ENCODE data around the gene CDC20B.

CDC20B gene, protein sequence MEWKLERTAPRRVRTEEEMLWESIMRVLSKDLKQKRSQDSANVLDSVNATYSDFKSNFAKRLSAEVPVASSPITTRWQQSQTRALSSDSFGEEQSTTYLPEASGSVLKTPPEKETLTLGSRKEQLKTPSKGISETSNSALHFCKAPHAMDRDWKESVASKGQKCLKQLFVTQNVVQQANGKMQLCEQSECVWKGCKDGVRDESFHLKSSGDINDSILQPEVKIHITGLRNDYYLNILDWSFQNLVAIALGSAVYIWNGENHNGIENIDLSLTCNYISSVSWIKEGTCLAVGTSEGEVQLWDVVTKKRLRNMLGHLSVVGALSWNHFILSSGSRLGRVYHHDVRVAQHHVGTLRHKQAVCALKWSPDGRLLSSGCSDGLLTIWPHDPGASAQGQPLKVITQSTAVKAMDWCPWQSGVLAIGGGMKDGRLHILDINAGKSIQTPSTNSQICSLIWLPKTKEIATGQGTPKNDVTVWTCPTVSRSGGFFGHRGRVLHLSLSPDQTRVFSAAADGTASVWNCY

DNA sequence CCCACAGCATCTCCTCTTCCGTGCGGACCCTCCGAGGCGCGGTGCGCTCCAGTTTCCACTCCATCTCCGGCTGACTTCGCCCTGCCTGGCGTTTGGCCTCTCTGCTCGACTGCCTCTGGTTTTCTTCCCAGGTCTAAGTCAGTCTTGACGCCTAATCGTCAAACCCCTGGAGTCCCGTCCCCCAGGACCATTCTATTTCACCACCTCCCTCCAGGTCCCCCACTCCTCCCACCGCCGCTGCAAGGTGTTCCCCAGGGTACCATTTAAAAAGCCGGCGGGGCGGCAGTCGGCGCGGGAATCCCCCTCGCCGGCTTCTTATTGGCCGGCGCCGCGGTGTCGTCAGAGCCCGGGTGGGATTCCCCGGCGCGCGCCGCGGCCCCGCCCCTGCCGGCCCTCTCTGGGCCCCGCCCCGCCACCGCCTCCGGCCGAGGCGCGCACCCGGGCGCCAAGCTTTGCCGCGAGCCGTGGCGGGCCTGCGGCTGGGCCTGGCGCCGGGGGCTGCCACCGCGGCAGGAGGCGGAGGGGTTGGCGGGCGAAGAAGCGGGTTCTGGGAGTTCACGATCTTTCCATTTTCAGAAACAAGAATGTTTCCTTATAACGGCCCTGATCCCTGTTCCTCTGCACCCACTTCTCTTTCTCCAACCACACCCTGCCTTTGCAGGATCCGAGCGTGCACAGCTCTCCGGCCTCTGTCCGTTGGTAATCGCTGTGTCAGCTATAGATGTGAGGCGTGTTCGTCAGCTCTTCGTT lies at the start of gene CDC20B:
Gene CDC20B (minus strand): TSS at position 241 of the 750 bp plus-strand sequence. CDS start 177 bp downstream, at position 64.
- peak; percentile 76 for DNase-seq

DNA sequence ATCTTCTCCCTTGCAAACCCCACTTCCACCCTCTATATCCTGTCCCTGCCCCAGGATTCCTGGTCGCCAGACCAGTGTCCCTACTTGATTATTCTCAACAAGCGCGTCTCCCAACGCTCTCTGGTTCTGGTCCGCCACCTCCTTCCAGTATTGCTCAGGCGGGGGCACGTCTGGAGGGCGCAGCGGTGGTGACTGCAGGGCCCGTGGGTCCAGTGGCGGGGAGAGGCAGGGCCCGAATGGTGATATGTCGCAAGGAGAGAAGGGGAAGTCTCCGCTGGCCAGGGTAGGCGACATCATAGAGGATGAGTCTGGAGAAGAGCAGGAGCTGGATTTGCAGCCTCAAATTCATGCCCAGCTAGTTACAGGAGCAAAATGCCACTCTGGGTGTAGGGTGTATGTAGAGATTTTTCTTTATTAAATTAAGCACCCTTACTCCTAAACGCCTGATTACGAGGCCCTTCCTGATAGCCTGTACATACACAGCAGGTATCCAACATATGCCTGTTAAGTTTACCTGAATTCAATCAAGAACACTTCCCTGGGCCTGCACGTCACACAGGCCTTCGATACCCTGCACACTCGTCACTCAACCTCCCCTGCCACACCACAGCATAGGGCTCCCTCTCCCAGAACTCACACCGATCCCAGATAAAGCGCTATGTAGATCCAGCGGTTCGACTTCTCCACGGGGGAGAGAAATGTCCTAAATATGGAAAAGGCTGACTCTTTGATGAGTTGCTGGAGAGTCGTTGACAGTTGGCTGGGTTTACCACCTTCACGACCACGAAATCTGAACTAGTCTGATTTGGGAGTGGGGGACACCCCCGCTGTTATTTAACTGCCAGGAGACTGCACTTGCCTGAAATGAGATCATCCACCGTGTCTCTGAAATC lies 49.4 kb upstream of the CDC20B start:
- DNase-seq = no peak

DNA sequence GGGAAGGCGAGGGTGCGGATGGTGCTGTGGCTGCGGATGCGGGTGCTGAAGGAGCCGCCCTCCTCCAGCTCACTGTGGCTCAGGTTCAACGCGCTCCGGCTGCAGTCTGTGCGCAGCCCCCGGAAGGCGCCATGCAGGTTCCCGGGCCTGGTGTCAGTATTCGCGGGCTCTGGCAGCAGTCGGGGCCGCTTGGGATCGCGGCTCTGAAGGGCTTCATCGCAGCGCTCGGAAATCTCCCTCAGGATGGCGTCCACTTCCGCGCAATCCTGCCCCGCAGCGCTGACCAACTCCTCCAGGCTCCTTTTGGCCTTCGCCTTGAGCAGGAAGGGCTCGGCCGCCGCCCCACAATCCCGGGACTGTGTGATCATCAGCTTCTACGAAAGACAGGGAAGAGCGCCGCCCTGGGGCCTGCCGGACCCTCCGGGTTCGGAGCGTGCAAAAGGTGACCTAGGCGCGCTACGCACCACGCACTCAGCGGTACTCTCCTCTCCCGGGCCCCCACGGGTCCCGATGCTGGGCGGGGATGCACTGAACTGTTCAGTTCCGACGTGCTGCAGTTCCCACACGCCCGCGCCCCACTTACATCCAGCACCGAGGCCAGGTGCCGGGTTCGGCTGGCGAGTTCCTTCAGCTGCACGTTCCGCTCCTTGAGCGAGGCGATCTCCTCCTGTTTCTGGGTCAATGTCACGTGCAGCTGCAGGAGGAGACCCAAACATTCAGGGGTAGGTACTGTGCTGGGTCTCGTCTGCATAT lies 47.6 kb upstream of the CDC20B start:
- DNase-seq = peak; percentile 17

DNA sequence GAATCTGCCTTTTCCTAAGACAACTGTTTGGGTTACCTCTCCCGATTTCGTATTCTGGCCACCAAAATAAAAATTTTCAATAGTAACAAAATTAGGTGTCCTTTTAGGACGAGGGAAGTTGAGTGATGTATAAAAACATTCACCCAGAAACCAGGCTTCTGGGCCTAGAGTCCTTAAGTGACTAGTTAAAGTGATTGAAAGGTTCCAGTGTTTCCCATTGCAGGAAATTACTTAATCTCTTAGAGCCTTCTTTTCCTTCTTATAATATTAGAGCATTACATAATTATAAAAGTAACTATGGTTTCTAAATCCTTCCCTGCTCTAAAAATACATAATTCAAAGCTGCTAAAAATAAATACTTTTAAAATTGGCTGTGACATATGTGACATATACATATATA lies 46.8 kb upstream of the CDC20B start:
- DNase-seq = no peak

DNA sequence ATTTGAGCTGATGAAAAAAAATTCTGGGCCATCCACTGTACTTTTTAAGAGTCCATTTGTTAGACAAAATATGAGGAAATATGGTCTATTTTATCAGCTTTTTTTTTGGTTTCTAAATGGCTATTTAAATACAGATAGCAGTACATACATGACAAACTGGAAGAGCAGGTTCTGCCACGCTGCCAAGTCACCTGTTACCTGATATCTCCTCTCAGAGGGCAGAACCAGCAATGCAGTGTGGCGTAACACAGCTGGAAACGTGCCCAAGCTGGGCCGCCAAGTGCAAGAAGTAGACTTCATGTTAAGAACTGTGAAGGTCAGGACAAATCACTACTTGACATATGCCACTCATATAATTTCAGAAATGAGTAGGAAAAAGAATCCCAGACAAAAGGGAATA lies 46.0 kb upstream of the CDC20B start:
- no peak for DNase-seq

DNA sequence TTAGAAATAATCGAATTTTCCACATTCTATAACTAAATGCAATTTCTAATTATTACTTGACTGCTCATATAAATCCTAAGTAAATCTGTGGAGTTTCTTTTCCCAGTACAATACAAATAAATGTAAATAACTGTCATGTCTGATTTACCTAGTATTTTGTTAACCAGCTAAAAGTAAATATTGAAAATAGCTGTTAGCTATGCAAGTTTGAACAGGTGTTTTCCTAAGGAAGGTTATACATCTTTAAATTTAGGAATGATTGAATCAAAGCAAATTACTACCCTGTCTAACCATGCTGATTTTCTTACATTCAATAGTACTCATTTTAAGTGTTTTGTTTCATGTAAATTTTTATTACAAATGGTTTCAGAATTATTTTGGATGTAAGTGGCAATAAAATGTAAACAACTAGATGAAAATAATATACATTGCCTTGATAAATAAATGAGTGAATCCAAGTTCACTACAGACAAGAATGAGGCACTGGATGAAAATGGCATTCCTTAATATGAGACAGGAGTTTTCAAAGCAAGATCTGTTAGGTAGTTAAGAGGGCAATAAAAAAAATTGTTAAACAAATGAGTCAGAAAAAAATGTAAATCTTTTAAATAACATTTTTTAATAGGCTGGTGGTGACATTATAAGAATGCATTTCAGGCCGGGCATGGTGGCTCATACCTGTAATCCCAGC lies 38.4 kb upstream of the CDC20B start:
- DNase-seq = no peak

DNA sequence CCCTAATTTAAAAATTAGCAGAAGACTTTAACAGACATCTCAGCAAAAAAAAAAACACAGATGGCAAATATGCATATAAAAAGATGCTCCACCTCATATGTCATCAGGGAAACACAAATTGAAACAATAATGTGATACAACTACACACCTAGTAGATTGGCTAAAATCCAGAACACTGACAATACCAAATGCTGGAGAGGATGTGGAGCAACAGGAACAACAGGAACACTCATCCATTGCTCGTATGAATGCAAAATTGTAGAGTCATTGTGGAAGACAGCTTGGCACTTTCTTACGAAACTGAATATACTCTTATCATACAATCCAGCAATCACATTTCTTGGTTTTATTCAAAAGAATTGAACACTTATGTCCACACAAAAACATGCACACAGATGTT lies 32.0 kb upstream of the CDC20B start:
- no peak for DNase-seq

DNA sequence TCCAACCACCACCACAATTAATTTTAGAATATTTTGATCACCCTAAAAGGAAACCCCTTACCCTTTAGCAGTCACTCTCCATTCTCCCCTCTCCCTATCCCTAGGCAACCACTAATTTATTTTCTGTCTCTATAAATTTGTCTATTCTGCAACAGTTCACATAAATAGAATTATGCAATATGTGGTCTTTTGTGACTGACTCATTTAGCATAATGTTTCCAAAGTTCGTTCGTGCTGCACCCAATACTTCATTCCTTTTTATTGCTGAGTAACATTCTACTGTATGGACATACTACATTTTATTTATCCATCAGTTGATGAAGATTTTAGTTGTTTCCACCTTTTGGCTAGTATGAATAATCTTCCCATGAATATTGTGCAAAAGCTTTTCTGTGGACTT lies 18.2 kb upstream of the CDC20B start:
- DNase-seq = no peak

DNA sequence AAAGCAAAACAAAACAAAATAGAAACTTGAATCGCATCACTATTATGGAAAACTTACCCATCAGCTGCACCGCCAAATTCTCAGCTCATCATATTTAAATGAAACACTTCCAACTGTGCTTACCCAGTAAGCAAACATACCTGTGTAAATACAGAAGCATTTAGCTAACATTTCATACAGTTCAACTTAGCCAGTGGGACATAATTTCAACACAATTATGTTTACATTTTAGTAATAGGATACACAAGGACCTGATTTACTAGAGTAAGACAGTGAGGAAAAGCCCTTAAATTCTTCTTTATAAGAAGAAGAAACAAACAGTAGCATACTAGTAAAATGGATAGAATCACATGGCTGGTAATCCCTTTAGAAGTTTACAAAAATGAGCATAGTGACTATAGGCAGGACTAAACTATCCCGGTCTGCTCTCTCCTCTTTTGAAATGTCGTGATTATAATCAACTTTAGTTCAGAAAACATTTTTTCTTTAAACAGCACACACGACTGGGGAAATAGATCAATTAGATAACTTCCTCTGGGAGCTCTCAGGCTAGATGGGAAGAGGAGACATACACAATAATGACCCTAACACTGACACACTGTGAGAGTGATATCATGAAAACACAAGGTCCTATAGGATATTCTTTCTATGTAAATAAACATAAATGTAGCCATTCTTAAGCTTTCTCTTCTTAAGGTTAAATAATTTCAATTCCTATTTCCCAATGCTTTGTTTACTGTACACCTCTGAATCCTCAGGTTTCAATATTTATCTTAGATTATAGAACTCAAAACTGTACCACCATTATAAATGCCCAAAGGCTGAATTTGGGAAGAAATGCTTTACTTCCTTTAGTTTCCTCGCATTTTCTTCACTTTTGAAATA lies 15.9 kb upstream of the CDC20B start:
- DNase-seq = no peak

DNA sequence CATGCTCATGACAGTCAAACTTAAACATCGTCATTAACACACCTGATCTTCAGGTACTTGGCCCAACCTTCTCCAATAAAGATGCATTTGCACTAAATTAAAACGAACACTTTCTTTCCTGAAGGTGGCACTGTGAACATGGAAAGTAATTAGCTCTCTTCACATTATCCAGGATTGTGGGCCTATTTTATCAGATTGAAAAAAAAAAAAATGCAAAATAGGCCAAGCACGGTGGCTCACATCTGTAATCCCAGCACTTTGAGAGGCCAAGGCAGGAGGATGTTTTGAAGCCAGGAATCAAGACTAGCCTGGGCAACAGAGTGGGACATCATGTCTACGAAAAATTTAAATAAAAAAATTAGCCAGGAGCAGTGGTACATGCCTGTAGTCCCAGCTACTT lies 14.4 kb upstream of the CDC20B start:
- no peak for DNase-seq

DNA sequence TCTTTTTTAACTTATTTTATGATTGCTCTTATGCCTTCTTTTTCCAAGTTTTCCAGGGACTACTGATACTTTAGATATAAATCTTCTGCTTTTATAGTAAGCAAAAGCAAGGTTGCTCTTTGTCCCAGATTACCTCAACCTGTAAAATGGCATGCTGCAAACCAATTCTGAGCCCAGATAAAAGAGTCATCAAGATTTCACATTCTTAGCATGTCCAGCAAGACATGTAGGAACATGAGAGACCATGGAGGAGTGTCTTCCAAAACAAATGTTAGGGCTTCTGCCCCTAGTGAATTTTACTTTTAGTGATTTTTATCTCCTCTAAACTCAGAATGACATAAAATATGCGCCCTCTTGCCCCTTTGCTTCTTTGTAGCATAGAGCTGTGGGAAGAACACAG lies 7.0 kb upstream of the CDC20B start:
- DNase-seq = no peak

DNA sequence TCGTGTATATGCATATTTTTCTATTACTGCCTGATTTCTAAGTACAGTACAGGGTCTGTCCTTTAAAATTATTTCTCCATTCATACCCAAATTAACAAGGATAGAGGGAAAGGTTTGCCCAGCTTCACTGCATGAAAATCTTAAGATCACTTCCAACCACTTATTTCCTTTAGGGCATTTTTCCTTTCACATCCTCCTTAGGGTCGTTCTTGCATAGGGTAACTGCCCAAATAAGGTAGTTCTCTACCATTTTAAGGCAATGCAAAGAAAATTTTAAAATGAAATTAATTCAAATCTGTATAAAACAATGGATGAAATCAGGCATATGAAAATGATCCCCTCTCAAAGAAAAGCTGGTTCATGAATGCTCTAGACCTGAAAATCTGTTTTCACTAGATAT lies 4.1 kb upstream of the CDC20B start:
- DNase-seq = no peak

DNA sequence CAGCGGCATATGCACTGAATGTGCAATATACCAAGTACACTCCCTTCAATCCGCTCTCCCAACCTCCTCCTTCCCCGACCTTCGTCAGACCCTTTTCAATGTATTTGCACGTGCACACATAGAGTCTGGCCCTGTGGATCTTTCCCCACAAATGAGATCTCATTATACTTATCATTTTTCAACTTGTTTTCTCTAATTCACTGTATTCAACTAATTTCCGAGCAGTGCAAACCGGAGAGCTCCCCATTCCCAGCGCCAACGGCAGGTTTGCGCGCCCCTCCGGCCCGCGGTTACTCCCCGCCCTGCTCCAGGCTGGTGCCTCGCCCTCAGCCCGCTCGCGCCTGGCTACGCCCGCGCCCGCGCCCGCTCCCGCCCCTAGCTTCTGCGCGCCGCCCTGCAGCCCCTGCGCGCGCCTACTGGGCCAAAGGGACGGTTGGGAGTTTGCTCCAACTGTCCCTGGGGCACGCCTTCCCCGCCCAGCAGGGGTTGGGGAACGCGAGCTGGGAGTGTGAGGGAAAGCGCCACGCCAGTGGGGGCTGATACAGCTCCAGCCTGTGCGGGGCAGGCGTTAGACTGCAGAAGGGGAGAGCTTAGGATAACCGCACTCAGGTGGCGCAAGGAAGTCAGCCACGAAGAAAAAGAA lies 3.3 kb upstream of the CDC20B start:
- peak; percentile 10 for DNase-seq

DNA sequence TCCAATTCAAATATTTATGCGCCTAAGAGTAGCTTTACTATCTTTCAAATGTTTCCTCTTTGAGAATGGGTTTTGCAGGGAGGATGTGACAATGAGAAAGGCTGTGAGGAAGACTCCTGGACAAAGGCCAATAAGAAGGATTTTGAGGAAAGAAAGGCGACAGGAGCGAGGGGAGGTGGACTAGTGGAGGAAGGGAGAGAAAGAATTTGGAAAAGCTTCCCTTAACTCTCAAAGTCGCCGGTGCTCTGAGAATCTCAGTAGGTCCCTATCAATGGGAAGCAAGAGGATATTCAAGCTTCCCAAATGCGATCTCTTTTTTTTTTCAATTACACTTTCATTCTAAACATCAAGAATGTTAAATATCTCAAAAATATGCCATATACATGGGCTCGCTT lies 2.8 kb upstream of the CDC20B start:
- DNase-seq = no peak

DNA sequence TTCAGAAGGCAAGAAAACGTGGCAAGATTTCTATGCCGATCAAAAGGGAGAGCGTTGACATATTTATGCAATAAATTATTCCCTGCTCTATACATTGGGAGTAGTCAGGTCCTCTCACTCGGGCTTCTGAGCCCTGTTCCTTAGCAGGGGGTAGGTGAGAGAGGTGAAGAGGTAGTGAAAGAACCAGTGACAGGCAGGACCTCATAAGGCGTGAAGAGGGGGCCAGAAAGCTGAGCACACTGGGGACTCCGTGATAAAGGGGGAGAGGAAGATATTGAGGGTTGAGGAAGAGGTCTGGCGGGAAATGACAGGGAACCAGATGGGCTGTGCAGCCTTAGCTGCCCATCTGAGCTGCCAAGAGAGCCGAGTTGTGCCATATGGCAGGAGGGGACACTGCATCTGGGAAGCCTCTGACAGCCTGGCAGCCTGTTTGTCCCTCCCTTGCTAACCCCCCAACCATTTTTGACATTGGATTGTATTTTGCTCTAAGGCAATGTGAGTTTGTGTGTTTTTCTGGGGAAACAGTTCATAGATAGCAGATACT lies 782 bp upstream of the CDC20B start:
- DNase-seq = peak; percentile 5

DNA sequence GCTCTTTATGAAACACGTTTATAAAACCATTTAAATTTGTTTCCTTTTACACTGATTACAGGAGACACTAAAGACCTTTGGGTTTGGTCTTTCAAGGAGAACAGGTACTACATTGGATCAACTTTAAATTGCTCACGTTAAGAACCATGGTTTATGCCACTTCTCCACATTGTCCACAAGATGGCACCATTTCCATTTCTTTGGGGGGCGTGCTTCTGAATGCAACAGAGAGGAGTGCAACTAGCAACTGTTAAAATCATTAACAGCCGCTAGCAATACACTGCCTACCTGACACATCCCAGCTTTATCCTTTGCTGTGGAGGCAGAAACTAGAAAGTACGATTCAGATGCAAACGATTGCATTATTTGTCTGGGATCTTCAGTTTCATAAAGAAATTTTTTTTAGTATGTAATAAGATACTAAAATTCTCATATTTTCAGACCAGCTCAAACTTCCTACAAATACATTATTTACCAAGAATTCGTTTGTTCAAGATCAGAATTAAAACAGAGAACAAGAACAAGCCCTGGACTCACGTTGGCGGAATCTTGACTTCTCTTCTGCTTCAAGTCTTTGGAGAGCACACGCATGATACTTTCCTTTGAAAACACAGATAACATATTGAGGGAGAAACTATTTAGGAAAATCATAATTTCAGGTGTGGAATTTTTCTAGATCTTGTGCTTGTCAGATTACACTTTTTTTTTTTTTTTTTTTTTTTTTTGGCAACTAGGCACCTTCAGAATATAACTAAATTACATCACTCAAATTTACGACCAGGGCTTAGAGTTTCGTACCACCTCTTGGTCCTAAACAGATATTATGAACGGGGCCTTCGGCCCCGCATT lies 702 bp downstream of the CDC20B start:
- DNase-seq = peak; percentile 63

DNA sequence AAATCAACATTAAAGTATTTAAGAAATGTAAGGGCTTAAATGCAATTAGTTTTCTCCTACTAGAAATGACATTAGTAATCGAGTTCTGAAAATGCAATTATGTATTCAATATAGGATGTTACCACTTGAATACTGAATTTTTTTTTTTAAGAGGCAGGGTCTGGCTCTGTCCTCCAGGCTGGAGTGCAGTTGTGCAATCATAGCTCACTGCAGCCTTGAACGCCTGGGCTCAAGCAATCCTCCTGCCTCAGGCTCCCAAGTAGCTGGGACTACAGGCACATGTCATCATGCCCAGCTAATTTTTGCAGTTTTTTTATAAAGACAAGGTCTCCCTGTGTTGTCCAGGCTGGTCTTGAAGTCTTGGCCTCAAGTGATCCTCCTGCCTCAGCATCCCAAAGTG lies 1.5 kb downstream of the CDC20B start:
- no peak for DNase-seq

DNA sequence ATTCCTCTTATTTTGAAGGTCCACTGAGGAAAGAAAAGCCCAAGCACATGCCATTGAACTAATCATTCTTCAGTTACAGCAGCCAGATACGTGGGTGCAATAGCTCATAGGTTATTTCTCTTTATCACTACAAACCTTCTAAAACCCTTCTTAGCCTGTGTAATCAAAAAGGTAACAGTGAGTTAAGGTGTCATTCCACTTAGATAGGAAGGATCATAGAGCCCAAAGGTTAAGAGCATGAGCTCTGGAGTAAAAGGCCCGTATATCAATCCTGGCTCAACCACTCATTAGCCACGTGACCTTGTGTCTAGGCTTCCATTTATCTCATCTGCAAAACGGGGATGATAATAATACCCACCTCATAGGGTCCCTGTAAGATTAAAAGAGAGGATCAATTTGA lies 10.3 kb downstream of the CDC20B start:
- DNase-seq = no peak
